Measurements from ENCODE around the gene BPI. TPM values are rescaled to one million over a fixed set of nuclear protein-coding genes. Genes with fewer than 3 reads are reported as not detected.
"Not testable (repeated sequence)": the region's sequence is repeated elsewhere in the genome, so short reads cannot be mapped to it uniquely, and the experiment has no call there.

The BPI gene
- total RNA-seq, 1 experiment from 2014 or later = 0.06 TPM

- DNase-seq = peak; percentile 48 to 74
- H3K27me3 ChIP-seq = no peaks in the 10 kb centered on the region
- H3K9me3 ChIP-seq (replicated peaks) = no peaks in the 10 kb centered on the region
- H3K27ac ChIP-seq = no peak overlapping the region
- H3K36me3 ChIP-seq = no peaks in the 10 kb centered on the region
- no peaks in the 10 kb centered on the region for H3K4me1 ChIP-seq
- H3K4me3 ChIP-seq = no peak overlapping the region
These were observed 18.1 kb downstream of the BPI start for GRCh38 chr20:38321959-38322598.

- Histone ChIP-seq H3K36me3 (no peaks in the 10 kb centered on the region), H3K4me3 (no peak overlapping the region), H3K27me3 (no peaks in the 10 kb centered on the region), H3K27ac (no peak overlapping the region), H3K4me1 (no peaks in the 10 kb centered on the region), H3K9me3 (replicated peaks) (no peaks in the 10 kb centered on the region)
- no peak for DNase-seq
These were observed 20.2 kb downstream of the BPI start for GRCh38 chr20:38324159-38324558.

- H3K9me3 ChIP-seq (replicated peaks) = no peaks in the 10 kb centered on the region
- no peak overlapping the region for H3K27ac ChIP-seq
- H3K27me3 ChIP-seq = no peaks in the 10 kb centered on the region
- no peak overlapping the region for H3K4me3 ChIP-seq
- H3K4me1 ChIP-seq = no peaks in the 10 kb centered on the region
- no peak for DNase-seq
- no peaks in the 10 kb centered on the region for H3K36me3 ChIP-seq
These were observed 21.2 kb downstream of the BPI start for GRCh38 chr20:38325167-38325566.

DNA sequence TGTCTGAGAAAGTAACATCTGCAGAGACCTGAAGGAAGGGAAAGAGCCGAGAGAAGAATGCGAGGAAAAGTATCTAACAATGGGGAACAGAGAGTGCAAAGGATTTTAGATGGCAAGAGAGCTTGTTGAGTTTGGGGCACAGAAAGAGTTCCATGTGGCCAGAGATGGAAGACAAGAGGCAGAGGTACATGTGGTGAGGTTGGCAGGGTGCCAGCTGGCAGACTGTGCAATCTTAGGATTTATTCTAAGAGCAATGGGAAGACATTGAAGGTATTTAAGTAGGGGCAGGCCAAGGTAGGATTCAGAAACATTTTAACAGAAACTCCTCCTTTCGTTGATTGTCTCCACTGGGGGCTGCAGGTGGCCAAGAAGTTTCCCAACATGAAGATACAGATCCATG lies 21.9 kb downstream of the BPI start:
- H3K4me3 ChIP-seq = no peak overlapping the region
- no peaks in the 10 kb centered on the region for H3K27me3 ChIP-seq
- no peak overlapping the region for H3K27ac ChIP-seq
- no peaks in the 10 kb centered on the region for H3K4me1 ChIP-seq
- DNase-seq = peak in 1 of 2 experiments; percentile 34
- H3K9me3 ChIP-seq (replicated peaks) = no peaks in the 10 kb centered on the region
- no peaks in the 10 kb centered on the region for H3K36me3 ChIP-seq

DNA sequence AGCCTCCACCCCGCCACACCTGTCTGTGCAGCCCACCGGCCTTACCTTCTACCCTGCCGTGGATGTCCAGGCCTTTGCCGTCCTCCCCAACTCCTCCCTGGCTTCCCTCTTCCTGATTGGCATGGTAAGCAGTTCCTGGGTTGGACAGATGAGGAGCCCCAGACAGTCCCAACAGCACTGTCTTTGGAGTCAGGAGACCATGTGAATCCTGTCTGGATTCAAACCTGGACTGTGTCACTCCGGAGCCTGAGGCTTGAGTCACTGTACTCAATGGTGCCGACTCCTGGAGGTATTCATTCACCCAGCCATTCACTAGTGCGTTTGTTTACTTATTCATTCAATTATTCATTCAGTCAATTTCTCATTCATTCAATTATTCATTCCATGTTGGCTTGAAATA lies 22.4 kb downstream of the BPI start:
- Histone ChIP-seq H3K27me3 (no peaks in the 10 kb centered on the region), H3K27ac (no peak overlapping the region), H3K4me1 (no peaks in the 10 kb centered on the region)

GRCh38 chr20:38330638-38331037 lies 26.7 kb downstream of the BPI start:
- Histone ChIP-seq H3K27ac (no peak overlapping the region), H3K4me3 (no peak overlapping the region), H3K9me3 (replicated peaks) (no peaks in the 10 kb centered on the region), H3K36me3 (no peaks in the 10 kb centered on the region), H3K27me3 (no peaks in the 10 kb centered on the region), H3K4me1 (no peaks in the 10 kb centered on the region)
- no peak for DNase-seq

More for the DNA sequence above, 22.4 kb downstream of the BPI start:
- Histone ChIP-seq H3K4me3 (no peak overlapping the region), H3K9me3 (replicated peaks) (no peaks in the 10 kb centered on the region), H3K36me3 (no peaks in the 10 kb centered on the region)
- no peak for DNase-seq

DNA sequence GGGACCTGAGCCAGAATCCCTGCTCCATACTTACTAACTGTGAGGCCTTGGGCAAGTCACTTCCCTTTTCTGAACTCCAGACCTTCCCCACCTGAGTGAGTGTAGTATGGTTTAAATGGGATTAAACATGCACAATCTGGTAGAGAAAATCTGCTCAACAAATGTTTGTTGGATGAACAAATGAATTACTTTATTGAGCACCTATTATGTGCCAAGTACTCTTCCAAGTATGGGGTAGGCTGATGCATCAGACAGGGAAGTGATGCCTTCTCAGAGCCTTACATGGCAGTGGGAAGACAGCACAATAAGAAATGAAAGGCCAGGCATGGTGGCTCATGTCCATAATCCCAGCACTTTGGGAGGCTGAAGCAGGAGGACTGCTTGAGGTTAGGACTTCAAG lies 27.3 kb downstream of the BPI start:
- Histone ChIP-seq H3K27me3 (no peaks in the 10 kb centered on the region), H3K36me3 (no peaks in the 10 kb centered on the region), H3K4me1 (no peaks in the 10 kb centered on the region), H3K9me3 (replicated peaks) (no peaks in the 10 kb centered on the region), H3K27ac (no peak overlapping the region), H3K4me3 (no peak overlapping the region)
- DNase-seq = no peak

DNA sequence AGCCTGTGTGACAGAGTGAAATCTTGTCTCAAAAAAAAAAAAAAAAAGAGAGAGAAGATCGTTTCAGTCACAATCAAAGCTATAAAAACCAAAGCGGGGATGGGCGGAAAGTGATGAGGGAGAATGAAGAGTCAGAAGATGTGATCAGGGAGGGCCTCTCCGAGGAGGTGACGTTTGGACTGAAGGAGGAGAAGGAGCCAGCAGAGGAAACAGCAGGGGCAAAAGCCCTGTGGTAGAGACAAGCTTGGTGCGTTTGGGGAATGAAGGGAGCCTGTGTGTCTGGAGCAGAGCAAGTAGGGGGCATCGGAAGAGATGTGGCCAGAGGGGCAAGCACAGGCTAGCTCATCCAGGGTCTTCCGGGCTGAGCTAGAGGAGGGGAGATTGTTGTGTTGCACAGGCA lies 27.9 kb downstream of the BPI start:
- H3K36me3 ChIP-seq = no peaks in the 10 kb centered on the region
- H3K27me3 ChIP-seq = no peaks in the 10 kb centered on the region
- no peaks in the 10 kb centered on the region for H3K4me1 ChIP-seq
- no peak overlapping the region for H3K4me3 ChIP-seq
- H3K9me3 ChIP-seq (replicated peaks) = no peaks in the 10 kb centered on the region
- no peak overlapping the region for H3K27ac ChIP-seq
- DNase-seq = no peak

DNA sequence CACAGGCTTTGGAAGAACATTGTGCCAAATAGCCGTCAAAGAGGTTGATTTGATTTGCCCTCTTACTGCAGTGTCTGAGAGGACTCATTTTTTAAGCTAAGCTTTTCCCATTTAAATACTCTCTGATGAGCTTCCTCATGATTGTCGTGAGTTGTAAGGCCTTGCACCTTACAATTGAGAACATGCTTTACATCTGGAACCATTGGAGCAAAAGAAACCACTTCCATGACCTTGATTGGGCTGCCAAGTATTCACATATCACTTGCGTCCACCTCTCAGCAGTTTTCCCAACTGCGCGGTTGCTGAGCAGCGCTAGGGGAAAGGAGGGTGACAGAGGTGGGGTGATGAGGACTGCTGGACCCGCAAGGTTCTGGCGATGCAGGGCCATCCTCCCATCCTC lies 30.1 kb downstream of the BPI start:
- H3K36me3 ChIP-seq = no peaks in the 10 kb centered on the region
- H3K4me1 ChIP-seq = no peaks in the 10 kb centered on the region; the same call in 1 of the 2 replicates
- H3K9me3 ChIP-seq (replicated peaks) = peaks cover 7% of the 10 kb centered on the region
- no peak overlapping the region for H3K4me3 ChIP-seq
- H3K27ac ChIP-seq = no peak overlapping the region
- no peak for DNase-seq
- no peaks in the 10 kb centered on the region for H3K27me3 ChIP-seq

DNA sequence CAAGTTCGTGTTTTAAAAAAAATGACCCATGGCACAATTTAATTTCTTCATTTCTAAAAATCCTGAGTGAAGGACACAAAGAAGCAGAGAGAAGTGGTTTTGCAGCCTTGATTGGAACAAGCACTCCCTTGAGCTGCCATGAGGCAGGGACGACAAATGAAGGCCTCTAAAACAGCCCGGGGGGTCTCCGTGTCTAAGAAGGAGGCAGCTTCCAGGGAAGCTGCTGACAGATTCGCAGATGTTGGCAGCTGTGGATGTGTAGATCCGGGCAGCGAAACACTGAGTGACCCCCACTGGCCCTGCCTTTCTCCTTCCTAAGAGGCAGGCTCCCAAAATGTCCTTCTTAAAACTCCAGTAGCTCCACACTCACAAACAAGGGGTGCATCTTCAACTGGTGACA lies 32.8 kb downstream of the BPI start:
- no peaks in the 10 kb centered on the region for H3K27me3 ChIP-seq
- H3K27ac ChIP-seq = no peak overlapping the region
- peaks cover 7% of the 10 kb centered on the region for H3K9me3 ChIP-seq (replicated peaks)
- H3K4me3 ChIP-seq = no peak overlapping the region
- H3K36me3 ChIP-seq = no peaks in the 10 kb centered on the region
- peak; percentile 36 to 56 for DNase-seq
- no peaks in the 10 kb centered on the region; the same call in 1 of the 2 replicates for H3K4me1 ChIP-seq

DNA sequence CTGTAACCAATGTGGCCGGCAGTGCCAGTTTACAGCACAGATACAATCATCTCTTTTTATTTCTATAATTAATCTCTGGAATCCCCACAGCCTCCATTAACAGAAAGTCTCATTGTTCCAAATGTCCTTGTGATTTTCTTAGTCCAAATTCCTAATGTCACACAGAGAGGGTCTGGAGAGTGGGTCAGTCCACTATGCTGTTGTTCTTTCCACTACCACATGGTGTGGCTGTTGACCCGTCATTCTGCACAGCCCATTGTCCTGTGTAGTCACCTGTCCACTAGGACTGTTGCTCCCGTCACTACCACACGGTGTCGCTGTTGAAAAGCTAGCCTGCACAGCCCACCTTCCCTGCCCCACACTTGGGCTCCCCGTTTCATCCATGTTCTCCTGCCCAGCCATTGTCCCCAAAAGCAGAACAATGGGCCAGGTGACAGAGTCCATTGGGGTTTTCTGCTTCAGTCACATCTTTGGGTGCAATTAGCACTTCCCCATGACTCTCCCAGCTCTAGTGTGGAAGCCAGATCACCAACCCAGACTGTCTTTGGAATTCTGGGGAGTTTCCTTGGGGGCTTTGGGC lies 33.7 kb downstream of the BPI start:
- H3K9me3 ChIP-seq (replicated peaks) = peaks cover 7% of the 10 kb centered on the region
- peak; percentile 58 to 66 for DNase-seq

GRCh38 chr20:38338849-38339520 lies 35.0 kb downstream of the BPI start:
- DNase-seq = no peak
- Histone ChIP-seq H3K27ac (no peak overlapping the region), H3K4me1 (no peaks in the 10 kb centered on the region; the same call in 1 of the 2 replicates), H3K36me3 (no peaks in the 10 kb centered on the region), H3K9me3 (replicated peaks) (peaks cover 7% of the 10 kb centered on the region), H3K27me3 (no peaks in the 10 kb centered on the region), H3K4me3 (no peak overlapping the region)

More for the DNA sequence above, 33.7 kb downstream of the BPI start:
- H3K27ac ChIP-seq = no peak overlapping the region
- no peaks in the 10 kb centered on the region for H3K36me3 ChIP-seq
- no peaks in the 10 kb centered on the region for H3K27me3 ChIP-seq
- H3K4me1 ChIP-seq = no peaks in the 10 kb centered on the region; the same call in 1 of the 2 replicates
- no peak overlapping the region for H3K4me3 ChIP-seq

DNA sequence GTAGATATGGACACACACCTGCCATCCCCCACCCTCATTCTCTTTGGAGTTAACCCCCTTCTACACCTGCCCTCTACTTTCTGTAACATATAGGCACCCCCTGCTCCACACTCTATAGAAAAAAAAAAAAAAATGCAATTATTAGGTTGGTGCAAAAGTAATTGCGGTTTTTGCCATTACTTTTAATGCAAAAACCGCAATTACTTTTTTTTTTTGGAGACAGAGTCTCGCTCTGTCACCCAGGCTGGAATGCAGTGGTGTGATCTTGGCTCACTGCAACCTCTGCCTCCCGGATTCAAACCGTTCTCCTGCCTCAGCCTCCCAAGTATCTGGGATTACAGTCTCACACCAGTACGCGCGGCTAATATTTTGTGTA lies 35.6 kb downstream of the BPI start:
- H3K27me3 ChIP-seq; DNase-seq; H3K27ac ChIP-seq; H3K9me3 ChIP-seq (replicated peaks); H3K4me3 ChIP-seq; H3K36me3 ChIP-seq; H3K4me1 ChIP-seq: not testable (repeated sequence)

- Histone ChIP-seq H3K36me3 (no peaks in the 10 kb centered on the region), H3K27ac (no peak overlapping the region), H3K9me3 (replicated peaks) (peaks cover 7% of the 10 kb centered on the region), H3K4me3 (no peak overlapping the region), H3K27me3 (no peaks in the 10 kb centered on the region), H3K4me1 (no peaks in the 10 kb centered on the region; the same call in 1 of the 2 replicates)
- DNase-seq = no peak
These were observed 36.0 kb downstream of the BPI start for GRCh38 chr20:38339997-38340396.

GRCh38 chr20:38340693-38341092 lies 36.7 kb downstream of the BPI start:
- Histone ChIP-seq H3K36me3 (no peaks in the 10 kb centered on the region), H3K27ac (no peak overlapping the region), H3K4me3 (no peak overlapping the region), H3K9me3 (replicated peaks) (peaks cover 7% of the 10 kb centered on the region), H3K4me1 (no peaks in the 10 kb centered on the region; the same call in 1 of the 2 replicates), H3K27me3 (no peaks in the 10 kb centered on the region)
- DNase-seq = no peak

All from SJCRH30 (cell line).